HFF-Myc (cell line): ENCODE measurements around the gene PRIMPOL.

Source experiments
- DNase-seq: peaks from one replicate; pipeline ENCODE4 v3.0.0-alpha.2; 2011; ENCODE audit warnings: low read depth; ENCODE audit errors: extremely low read depth
- H3K4me3 ChIP-seq: replicated peaks from 2 replicates; pipeline ENCODE4 v1.5.1; 2011; ENCODE audit warnings: low read depth, mild to moderate bottlenecking, control low read depth, low read length
- CTCF ChIP-seq: IDR thresholded peaks from 2 replicates; pipeline ENCODE4 v1.5.1; 2012; ENCODE audit warnings: mild to moderate bottlenecking, low read depth, low read length, control low read depth; ENCODE audit errors: missing control alignments

PRIMPOL gene

GRCh38 chr4:184669251-184669650 is 19.7 kb downstream of the PRIMPOL start:
- no peak for DNase-seq
- TF ChIP-seq CTCF: no peak
- no peak overlapping the region for H3K4me3 ChIP-seq

- no peak for DNase-seq
Observed at GRCh38 chr4:184671101-184671500, 21.6 kb downstream of the PRIMPOL start.

GRCh38 chr4:184672741-184673140 is 23.2 kb downstream of the PRIMPOL start:
- no peak overlapping the region for H3K4me3 ChIP-seq
- no peak for TF ChIP-seq CTCF
- no peak for DNase-seq

More at GRCh38 chr4:184671101-184671500, 21.6 kb downstream of the PRIMPOL start:
- TF ChIP-seq CTCF: no peak
- no peak overlapping the region for H3K4me3 ChIP-seq

- no peak overlapping the region for H3K4me3 ChIP-seq
- DNase-seq: no peak
- no peak for TF ChIP-seq CTCF
Observed at GRCh38 chr4:184674011-184674410, 24.5 kb downstream of the PRIMPOL start.

GRCh38 chr4:184675018-184675417 is 25.5 kb downstream of the PRIMPOL start:
- no peak for TF ChIP-seq CTCF
- no peak for DNase-seq
- H3K4me3 ChIP-seq: no peak overlapping the region

GRCh38 chr4:184675821-184676492 is 26.4 kb downstream of the PRIMPOL start:
- TF ChIP-seq CTCF: no peak
- no peak for DNase-seq
- H3K4me3 ChIP-seq: no peak overlapping the region

- no peak overlapping the region for H3K4me3 ChIP-seq
- no peak for TF ChIP-seq CTCF
- no peak for DNase-seq
Observed at GRCh38 chr4:184680698-184681097, 31.2 kb downstream of the PRIMPOL start.
